ENCODE results near the gene ARPC5L. TPM values are rescaled to one million over a fixed set of nuclear protein-coding genes. Genes with fewer than 3 reads are reported as not detected.
"Not testable (repeated sequence)": the region's sequence is repeated elsewhere in the genome, so short reads cannot be mapped to it uniquely, and the experiment has no call there.

Gene ARPC5L
- total RNA-seq, 6 experiments from 2014 or later: 15.2 to 25.7 (median 20.6) TPM

DNA sequence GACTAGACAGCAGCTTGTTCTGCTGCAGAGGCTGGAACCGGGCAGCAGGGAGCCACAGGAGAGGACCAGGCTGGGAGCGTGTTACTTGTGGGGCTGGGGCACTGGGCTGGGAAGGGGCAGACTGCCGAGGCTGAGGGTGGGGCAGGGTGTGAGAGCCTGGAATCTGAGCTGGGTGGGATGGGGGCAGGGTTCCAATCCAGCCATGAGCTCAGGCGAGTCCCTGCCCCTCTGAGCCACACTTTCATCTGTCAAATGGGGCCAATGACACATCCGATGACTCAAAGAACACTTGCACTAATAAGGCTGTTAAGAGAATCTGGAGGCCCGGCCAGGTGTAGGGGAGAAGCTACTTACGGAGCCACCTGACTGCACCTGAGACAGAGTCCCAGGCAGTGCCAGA, 27.3 kb upstream of the ARPC5L start:
- 40% methylated on average over 1 of the region's 7 CpGs for whole genome bisulfite sequencing (ENCODE audit: insufficient coverage, low coverage, low lambda C conversion rate, missing lambda C conversion rate)
- Histone ChIP-seq H3K4me3 (no peak overlapping the region), H3K9me3 (no peaks in the 10 kb centered on the region), H3K36me3 (no peaks in the 10 kb centered on the region), H3K4me1 (no peaks in the 10 kb centered on the region), H3K27me3 (no peaks in the 10 kb centered on the region), H3K27ac (no peak overlapping the region)
- no peak for ATAC-seq
- TF ChIP-seq POLR2A (IDR thresholded peaks at IDR 0.05): no peak
- TF ChIP-seq, protein P1, sequence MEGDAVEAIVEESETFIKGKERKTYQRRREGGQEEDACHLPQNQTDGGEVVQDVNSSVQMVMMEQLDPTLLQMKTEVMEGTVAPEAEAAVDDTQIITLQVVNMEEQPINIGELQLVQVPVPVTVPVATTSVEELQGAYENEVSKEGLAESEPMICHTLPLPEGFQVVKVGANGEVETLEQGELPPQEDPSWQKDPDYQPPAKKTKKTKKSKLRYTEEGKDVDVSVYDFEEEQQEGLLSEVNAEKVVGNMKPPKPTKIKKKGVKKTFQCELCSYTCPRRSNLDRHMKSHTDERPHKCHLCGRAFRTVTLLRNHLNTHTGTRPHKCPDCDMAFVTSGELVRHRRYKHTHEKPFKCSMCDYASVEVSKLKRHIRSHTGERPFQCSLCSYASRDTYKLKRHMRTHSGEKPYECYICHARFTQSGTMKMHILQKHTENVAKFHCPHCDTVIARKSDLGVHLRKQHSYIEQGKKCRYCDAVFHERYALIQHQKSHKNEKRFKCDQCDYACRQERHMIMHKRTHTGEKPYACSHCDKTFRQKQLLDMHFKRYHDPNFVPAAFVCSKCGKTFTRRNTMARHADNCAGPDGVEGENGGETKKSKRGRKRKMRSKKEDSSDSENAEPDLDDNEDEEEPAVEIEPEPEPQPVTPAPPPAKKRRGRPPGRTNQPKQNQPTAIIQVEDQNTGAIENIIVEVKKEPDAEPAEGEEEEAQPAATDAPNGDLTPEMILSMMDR (IDR thresholded peaks at IDR 0.05): no peak
- intact Hi-C loops (cut with DNase I): no loop called here
- DNase-seq: no peak

DNA sequence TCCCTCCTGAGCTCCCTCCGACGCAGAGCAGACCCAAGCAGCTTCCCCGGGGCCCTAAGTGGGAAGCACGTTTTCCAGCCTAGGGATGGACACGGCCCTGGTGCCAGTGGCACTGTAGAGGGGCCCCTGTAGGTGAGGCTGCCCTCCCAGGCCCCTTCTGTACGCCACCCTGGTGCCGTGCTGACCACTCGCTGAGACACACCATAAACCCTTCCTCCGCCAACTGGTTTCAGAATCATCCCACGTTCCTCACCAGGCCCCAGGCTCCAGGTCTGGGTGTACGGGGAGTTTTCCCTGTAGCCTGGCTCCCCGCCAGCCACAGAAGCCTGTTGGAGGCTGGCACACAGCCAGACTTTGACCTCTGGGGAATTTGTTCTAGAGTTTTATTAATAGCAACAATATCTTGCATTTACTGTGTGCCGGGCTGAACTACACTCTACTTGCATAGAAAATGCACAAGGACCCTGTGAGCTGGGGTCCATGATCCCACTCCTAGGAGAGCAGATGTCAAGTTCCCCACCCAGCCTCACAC, 26.8 kb upstream of the ARPC5L start:
- TF ChIP-seq, protein P1 (IDR thresholded peaks at IDR 0.05): no peak
- intact Hi-C loops (cut with DNase I): no loop called here
- no peaks in the 10 kb centered on the region for H3K36me3 ChIP-seq
- DNase-seq (peak in 1 of 3 donors; percentile 58), ATAC-seq (peak in 2 of 4 donors; percentile 18 to 33)
- no peaks in the 10 kb centered on the region for H3K9me3 ChIP-seq
- H3K27me3 ChIP-seq: no peaks in the 10 kb centered on the region
- H3K4me1 ChIP-seq: no peaks in the 10 kb centered on the region
- H3K4me3 ChIP-seq: no peak overlapping the region
- WGBS (ENCODE audit: insufficient coverage, low coverage, low lambda C conversion rate, missing lambda C conversion rate): 26% methylated on average over 5 of the region's 13 CpGs
- no peak overlapping the region for H3K27ac ChIP-seq

DNA sequence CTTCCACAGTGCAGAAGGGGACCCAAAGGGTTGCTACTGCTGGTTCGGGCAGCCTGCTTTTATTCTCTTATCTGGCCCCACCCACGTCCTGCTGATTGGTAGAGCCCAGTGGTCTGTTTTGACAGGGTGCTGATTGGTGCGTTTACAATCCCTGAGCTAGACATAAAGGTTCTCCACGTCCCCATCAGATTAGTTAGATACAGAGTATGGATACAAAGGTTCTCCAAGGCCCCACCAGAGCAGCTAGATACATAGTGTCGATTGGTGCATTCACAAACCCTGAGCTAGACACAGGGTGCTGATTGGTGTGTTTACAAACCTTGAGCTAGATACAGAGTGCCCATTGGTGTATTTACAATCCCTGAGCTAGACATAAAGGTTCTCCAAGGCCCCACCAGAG, 23.8 kb upstream of the ARPC5L start:
- ATAC-seq; H3K27ac ChIP-seq; H3K27me3 ChIP-seq; H3K36me3 ChIP-seq; H3K4me3 ChIP-seq; intact Hi-C loops (cut with DNase I); H3K4me1 ChIP-seq; H3K9me3 ChIP-seq; DNase-seq: not testable (repeated sequence)
- WGBS (ENCODE audit: insufficient coverage, low coverage, low lambda C conversion rate, missing lambda C conversion rate): 82% methylated on average over 3 of the region's 5 CpGs

DNA sequence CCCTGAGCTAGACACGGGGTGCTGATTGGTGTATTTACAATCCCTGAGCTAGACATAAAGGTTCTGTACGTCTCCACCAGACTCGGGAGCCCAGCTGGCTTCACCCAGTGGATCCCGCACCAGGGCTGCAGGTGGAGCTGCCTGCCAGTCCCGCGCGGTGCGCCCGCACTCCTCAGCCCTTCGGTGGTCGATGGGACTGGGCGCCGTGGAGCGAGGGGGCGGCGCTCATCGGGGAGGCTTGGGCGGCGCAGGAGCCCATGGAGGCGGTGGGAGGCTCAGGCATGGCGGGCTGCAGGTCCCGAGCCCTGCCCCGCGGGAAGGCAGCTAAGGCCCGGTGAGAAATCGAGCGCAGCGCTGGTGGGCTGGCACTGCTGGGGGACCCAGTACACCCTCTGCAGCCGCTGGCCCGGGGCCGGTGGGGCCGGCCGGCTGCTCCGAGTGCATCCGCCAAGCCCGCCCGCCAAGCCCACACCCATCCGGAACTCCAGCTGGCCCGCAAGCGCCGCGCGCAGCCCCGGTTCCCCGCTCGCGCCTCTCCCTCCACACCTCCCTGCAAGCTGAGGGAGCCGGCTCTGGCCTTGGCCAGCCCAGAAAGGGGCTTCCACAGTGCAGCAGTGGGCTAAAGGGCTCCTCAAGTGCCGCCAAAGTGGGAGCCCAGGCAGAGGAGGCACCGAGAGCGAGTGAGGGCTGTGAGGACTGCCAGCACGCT, 23.2 kb upstream of the ARPC5L start:
- H3K9me3 ChIP-seq; intact Hi-C loops (cut with DNase I); H3K27me3 ChIP-seq; ATAC-seq; H3K4me1 ChIP-seq; H3K27ac ChIP-seq; H3K36me3 ChIP-seq; H3K4me3 ChIP-seq; DNase-seq: not testable (repeated sequence)
- WGBS (ENCODE audit: insufficient coverage, low coverage, low lambda C conversion rate, missing lambda C conversion rate): no CpG with 5 or more reads among the region's 52 CpGs

DNA sequence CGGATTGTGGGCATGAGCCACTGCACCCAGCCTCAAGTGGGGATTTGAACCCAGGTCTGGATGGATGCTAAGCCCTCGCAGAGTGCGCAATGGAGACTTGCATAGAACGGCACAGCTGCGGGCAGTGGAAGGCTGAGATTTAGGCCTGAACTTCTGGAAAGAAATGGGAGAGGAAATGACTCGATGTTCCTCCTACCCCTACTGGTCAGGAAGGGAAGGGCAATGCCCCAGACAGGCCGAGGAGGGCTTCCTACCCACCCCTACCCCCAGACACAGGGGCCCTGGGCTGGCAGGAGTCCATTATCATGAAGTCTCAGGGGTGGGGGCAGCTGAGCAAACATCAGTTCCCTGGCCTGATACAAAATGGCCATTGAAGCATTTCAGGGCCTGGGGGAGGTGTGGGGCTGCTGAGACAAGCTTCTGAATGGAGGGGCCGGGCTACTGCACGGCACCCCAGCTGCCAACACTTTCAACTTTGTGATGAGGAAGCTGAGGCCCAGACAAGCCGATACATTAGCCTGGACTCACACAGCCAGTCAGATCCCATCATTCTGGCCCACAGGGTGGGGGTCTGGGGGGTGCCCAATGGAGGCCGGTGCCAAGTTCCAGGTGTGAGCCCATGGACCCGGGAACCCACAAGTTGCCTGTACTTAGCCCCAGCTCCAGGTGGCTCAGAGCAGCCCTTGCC, 22.2 kb upstream of the ARPC5L start:
- peak in 2 of 4 donors; percentile 10 to 30 for ATAC-seq

More for the DNA sequence above, 22.2 kb upstream of the ARPC5L start:
- Histone ChIP-seq H3K4me3 (no peak overlapping the region), H3K9me3 (no peaks in the 10 kb centered on the region), H3K27me3 (no peaks in the 10 kb centered on the region), H3K4me1 (no peaks in the 10 kb centered on the region), H3K27ac (no peak overlapping the region), H3K36me3 (no peaks in the 10 kb centered on the region)
- WGBS (ENCODE audit: insufficient coverage, low coverage, low lambda C conversion rate, missing lambda C conversion rate): 52% methylated on average over 6 of the region's 12 CpGs
- no peak for DNase-seq
- intact Hi-C loops (cut with DNase I): no loop called here
- TF ChIP-seq, protein P1 (IDR thresholded peaks at IDR 0.05): peak; percentile 11 to 29 (median 24)
- no peak for TF ChIP-seq POLR2A (IDR thresholded peaks at IDR 0.05)

Data from right lobe of liver (tissue), 6 donors.